GM23338 (cell line): ENCODE data around the gene ZBTB20. TPM values are rescaled to one million over a fixed set of nuclear protein-coding genes. Genes with fewer than 3 reads are reported as not detected.

Source experiments
- ATAC-seq: fragments of 200-7000 bp; cut with Tn5 transposase; 3 replicates; pipeline ENCODE4 v1.9.1; 2020
- DNase-seq: peaks from one replicate; pipeline ENCODE4 v3.0.0-alpha.2; 2015; ENCODE audit warnings: low spot score
- H2AFZ ChIP-seq: fragments of 200-600 bp; sonication (generic); 2 replicates; pipeline ENCODE4 v1.8.0; 2016; ENCODE audit warnings: antibody characterized with exemption, mild to moderate bottlenecking, moderate library complexity
- H3F3A ChIP-seq: fragments of 200-600 bp; sonication (generic); replicated peaks from 2 replicates; pipeline ENCODE4 v1.8.0; 2017; ENCODE audit warnings: antibody characterized with exemption, mixed run types, low read depth
- H3K27ac ChIP-seq: fragments of 200-600 bp; sonication (generic); 2 replicates; pipeline ENCODE4 v1.6.1; 2016; ENCODE audit warnings: low read depth
- H3K27me3 ChIP-seq: fragments of 200-600 bp; sonication (generic); 2 replicates; pipeline ENCODE4 v1.8.0; 2016; ENCODE audit warnings: mild to moderate bottlenecking, mixed run types, moderate library complexity; ENCODE audit not compliant: insufficient read depth
- H3K36me3 ChIP-seq: fragments of 200-600 bp; sonication (generic); 2 replicates; pipeline ENCODE4 v1.8.0; 2016; ENCODE audit warnings: mild to moderate bottlenecking; ENCODE audit not compliant: insufficient read depth
- H3K4me1 ChIP-seq: fragments of 200-600 bp; sonication (generic); 2 replicates; pipeline ENCODE4 v1.8.0; 2016; ENCODE audit warnings: mild to moderate bottlenecking, moderate library complexity; ENCODE audit not compliant: insufficient read depth
- H3K4me2 ChIP-seq: fragments of 200-600 bp; sonication (generic); 2 replicates; pipeline ENCODE4 v1.7.1; 2017; ENCODE audit warnings: mixed run types
- H3K4me3 ChIP-seq: fragments of 200-600 bp; sonication (generic); 2 replicates; pipeline ENCODE4 v1.6.1; 2016; ENCODE audit warnings: mixed run types
- H3K79me2 ChIP-seq: fragments of 200-600 bp; sonication (generic); replicated peaks from 2 replicates; pipeline ENCODE4 v1.8.0; 2017; ENCODE audit warnings: mild to moderate bottlenecking; ENCODE audit not compliant: insufficient read depth
- H3K9me2 ChIP-seq: fragments of 200-600 bp; sonication (generic); 2 replicates; pipeline ENCODE4 v1.8.0; 2017; ENCODE audit not compliant: insufficient read depth
- H4K20me1 ChIP-seq: fragments of 200-600 bp; sonication (generic); replicated peaks from 2 replicates; pipeline ENCODE4 v1.8.0; 2017; ENCODE audit warnings: mild to moderate bottlenecking; ENCODE audit not compliant: insufficient read depth
- H3K27ac Mint-ChIP-seq: 2 replicates; pipeline ENCODE4 v1.8.0; 2020; ENCODE audit warnings: inconsistent platforms, mild to moderate bottlenecking, moderate library complexity, mixed read lengths
- H3K27me3 Mint-ChIP-seq: 3 replicates; pipeline ENCODE4 v1.8.0; 2022; ENCODE audit warnings: low read depth, mild to moderate bottlenecking, moderate library complexity, mixed read lengths, inconsistent platforms; ENCODE audit not compliant: insufficient read depth, poor library complexity
- H3K36me3 Mint-ChIP-seq: 3 replicates; pipeline ENCODE4 v1.8.0; 2021; ENCODE audit warnings: low read depth, mild to moderate bottlenecking, inconsistent platforms, moderate library complexity, mixed read lengths
- H3K4me1 Mint-ChIP-seq: 3 replicates; pipeline ENCODE4 v1.8.0; 2020; ENCODE audit warnings: mild to moderate bottlenecking, inconsistent platforms, mixed read lengths
- H3K4me3 Mint-ChIP-seq: 3 replicates; pipeline ENCODE4 v1.8.0; 2021; ENCODE audit warnings: moderate library complexity, mild to moderate bottlenecking, inconsistent platforms, mixed read lengths
- H3K9me3 Mint-ChIP-seq: 3 replicates; pipeline ENCODE4 v1.8.0; 2020; ENCODE audit warnings: moderate library complexity, mild to moderate bottlenecking, inconsistent platforms, mixed read lengths
- EZH2phosphoT487 ChIP-seq: fragments of 200-600 bp; sonication (generic); IDR thresholded peaks from one replicate; pipeline ENCODE4 v1.8.1; 2018; ENCODE audit warnings: antibody characterized with exemption; ENCODE audit not compliant: unreplicated experiment
- POLR2AphosphoS5 ChIP-seq: IDR thresholded peaks from 2 replicates; pipeline ENCODE4 v1.6.1; 2016; ENCODE audit warnings: antibody characterized with exemption, low read depth
- ZNF462 ChIP-seq: fragments of 250-450 bp; sonication (Bioruptor Pico); IDR thresholded peaks from 2 replicates; pipeline ENCODE4 v1.5.0; 2020; ENCODE audit warnings: mild to moderate bottlenecking, moderate library complexity
- polyA plus RNA-seq: library from polyadenylated mRNA; unstranded; fragments of >200 nt; fragmentation: Nextera tagmentation; extraction: Ambion mirVana; gene quantifications from 2 replicates; pipeline ENCODE4 v1.2.1, GENCODE V29; 2016
- total RNA-seq: library from RNA; depleted of rRNA; stranded (reverse); fragments of >200 nt; shearing (Covaris generic); gene quantifications from 2 replicates; pipeline ENCODE4 v1.2.3, GENCODE V29; 2014
- TF ChIP-seq, protein P1 (sequence below): IDR thresholded peaks from 2 replicates; pipeline ENCODE4 v1.6.1; 2016; ENCODE audit warnings: antibody characterized with exemption

The ZBTB20 gene
- total and polyA plus RNA-seq, 2 experiments from 2014 or later: 2.0 to 3.3 TPM

DNA sequence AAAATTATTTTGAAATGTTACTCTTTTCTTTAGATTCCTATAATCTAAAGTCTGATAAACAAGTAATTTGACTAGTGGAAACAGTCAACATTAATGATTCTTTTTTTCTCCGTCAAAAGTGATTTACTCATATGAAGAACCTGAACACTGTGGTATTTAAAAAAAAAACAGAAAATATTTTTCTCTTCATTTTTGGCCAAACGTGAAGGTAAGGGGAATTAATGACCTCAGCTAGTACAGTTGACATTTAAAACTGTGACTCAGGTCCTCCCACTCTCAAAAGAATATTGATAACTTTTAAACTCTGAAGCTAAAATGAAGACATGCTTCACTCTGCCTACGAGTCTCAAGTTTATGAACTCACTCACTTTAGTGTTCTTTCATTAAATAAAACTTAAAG, 818.7 kb downstream of the ZBTB20 start:
- Mint-ChIP-seq H3K27me3 (no peaks in the 10 kb centered on the region), H3K36me3 (no peaks in the 10 kb centered on the region), H3K4me3 (no peak overlapping the region), H3K27ac (no peak overlapping the region), H3K9me3 (peaks cover 4% of the 10 kb centered on the region; the same call in 1 of the 3 replicates), H3K4me1 (peaks cover 25% of the 10 kb centered on the region)
- no peaks in the 10 kb centered on the region for H3K36me3 ChIP-seq
- peaks cover 5% of the 10 kb centered on the region for H3F3A ChIP-seq
- no peaks in the 10 kb centered on the region for H3K79me2 ChIP-seq
- H3K27me3 ChIP-seq: no peaks in the 10 kb centered on the region
- no peak overlapping the region for H3K27ac ChIP-seq
- peaks cover 22% of the 10 kb centered on the region for H3K4me1 ChIP-seq
- TF ChIP-seq, protein P1, sequence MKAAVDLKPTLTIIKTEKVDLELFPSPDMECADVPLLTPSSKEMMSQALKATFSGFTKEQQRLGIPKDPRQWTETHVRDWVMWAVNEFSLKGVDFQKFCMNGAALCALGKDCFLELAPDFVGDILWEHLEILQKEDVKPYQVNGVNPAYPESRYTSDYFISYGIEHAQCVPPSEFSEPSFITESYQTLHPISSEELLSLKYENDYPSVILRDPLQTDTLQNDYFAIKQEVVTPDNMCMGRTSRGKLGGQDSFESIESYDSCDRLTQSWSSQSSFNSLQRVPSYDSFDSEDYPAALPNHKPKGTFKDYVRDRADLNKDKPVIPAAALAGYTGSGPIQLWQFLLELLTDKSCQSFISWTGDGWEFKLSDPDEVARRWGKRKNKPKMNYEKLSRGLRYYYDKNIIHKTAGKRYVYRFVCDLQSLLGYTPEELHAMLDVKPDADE: no peak
- H2AFZ ChIP-seq: no peak overlapping the region
- H3K9me2 ChIP-seq: no peaks in the 10 kb centered on the region
- H4K20me1 ChIP-seq: no peaks in the 10 kb centered on the region
- no peak for ATAC-seq
- H3K4me3 ChIP-seq: no peak overlapping the region
- DNase-seq: no peak
- no peak overlapping the region for H3K4me2 ChIP-seq

DNA sequence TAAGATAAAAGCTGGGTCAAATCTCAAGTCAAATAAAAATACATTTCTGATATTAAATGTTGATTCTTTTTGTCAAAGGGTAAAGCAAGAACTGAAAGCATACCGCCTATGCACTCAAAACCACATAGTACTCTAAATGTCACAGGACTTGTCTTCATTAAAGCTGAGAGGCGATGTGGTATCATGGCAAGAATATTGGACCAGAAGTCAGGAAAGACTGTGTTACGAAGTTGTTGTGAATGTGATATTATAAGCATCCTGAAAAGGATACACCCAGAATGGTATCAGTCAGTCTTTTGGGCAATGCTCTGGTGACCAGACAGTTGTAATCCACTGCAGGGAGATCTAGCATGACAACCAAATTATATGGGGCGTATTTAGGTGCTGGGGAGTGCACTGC, 819.4 kb downstream of the ZBTB20 start:
- no peak for ATAC-seq
- H3K4me2 ChIP-seq: no peak overlapping the region
- H3K4me1 Mint-ChIP-seq: peaks cover 20% of the 10 kb centered on the region
- H3K4me3 Mint-ChIP-seq: no peak overlapping the region
- no peaks in the 10 kb centered on the region for H4K20me1 ChIP-seq
- no peak overlapping the region for H3K27ac ChIP-seq
- H3K36me3 ChIP-seq: no peaks in the 10 kb centered on the region
- H3K27me3 Mint-ChIP-seq: no peaks in the 10 kb centered on the region
- H3K27me3 ChIP-seq: no peaks in the 10 kb centered on the region
- H3K27ac Mint-ChIP-seq: no peak overlapping the region
- no peaks in the 10 kb centered on the region for H3K36me3 Mint-ChIP-seq
- DNase-seq: no peak
- no peak overlapping the region for H2AFZ ChIP-seq
- no peak overlapping the region for H3K4me3 ChIP-seq
- H3F3A ChIP-seq: no peaks in the 10 kb centered on the region
- H3K9me3 Mint-ChIP-seq: peaks cover 4% of the 10 kb centered on the region; the same call in 1 of the 3 replicates
- H3K79me2 ChIP-seq: no peaks in the 10 kb centered on the region
- no peaks in the 10 kb centered on the region for H3K9me2 ChIP-seq
- no peak for TF ChIP-seq EZH2phosphoT487
- no peak for TF ChIP-seq POLR2AphosphoS5
- TF ChIP-seq, protein P1: no peak
- peaks cover 15% of the 10 kb centered on the region for H3K4me1 ChIP-seq

DNA sequence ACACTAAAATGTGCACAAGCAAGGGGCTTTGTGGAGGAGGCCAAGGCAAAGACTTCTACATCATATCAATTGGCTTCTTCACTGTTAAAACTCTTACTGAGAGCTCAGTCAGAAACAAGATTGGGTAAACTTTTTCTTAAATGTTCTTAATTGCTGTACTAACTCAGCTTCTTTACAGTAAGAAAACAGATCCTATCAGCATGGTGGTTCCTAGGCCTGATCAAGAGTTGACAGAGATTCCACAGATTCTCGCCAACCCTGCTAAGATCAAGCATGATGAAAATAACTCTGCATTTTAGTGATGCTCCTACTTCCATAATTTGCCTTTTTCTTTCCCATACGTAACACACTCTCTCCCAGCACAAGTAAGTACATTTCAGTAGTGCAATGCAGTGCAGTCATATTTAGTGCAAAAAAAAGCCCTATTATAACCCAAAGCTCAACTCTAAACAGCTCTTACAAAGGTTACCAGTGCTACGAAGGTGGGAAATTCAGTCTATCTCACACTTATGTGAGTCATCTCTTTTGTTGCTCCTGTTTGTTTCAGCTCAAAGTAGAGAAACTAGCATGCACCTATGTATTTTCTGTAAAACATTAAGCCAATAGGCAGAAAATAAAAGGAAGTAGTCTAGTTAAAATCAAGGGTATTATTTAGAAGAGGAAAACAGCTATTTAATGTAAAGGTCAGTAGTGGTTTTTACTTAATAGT, 823.4 kb downstream of the ZBTB20 start:
- ATAC-seq (no peak), DNase-seq (no peak)
- peaks cover 26% of the 10 kb centered on the region for H3K4me1 Mint-ChIP-seq
- Histone ChIP-seq H3K79me2 (no peaks in the 10 kb centered on the region), H3K36me3 (no peaks in the 10 kb centered on the region), H3K4me1 (peaks cover 25% of the 10 kb centered on the region), H2AFZ (peak overlapping the region; percentile 78; the same call in 1 of the 2 replicates), H3F3A (no peaks in the 10 kb centered on the region), H4K20me1 (no peaks in the 10 kb centered on the region), H3K27me3 (no peaks in the 10 kb centered on the region), H3K4me2 (no peak overlapping the region), H3K27ac (no peak overlapping the region), H3K4me3 (no peak overlapping the region), H3K9me2 (no peaks in the 10 kb centered on the region; the same call in 1 of the 2 replicates)
- H3K27ac Mint-ChIP-seq: no peak overlapping the region
- H3K4me3 Mint-ChIP-seq: no peak overlapping the region
- H3K27me3 Mint-ChIP-seq: no peaks in the 10 kb centered on the region
- no peaks in the 10 kb centered on the region for H3K9me3 Mint-ChIP-seq
- H3K36me3 Mint-ChIP-seq: no peaks in the 10 kb centered on the region
- no peak for TF ChIP-seq ZNF462 (CRISPR knock-in tag)
